Measurements from ENCODE around the gene CXCL11. TPM values are rescaled to one million over a fixed set of nuclear protein-coding genes. Genes with fewer than 3 reads are reported as not detected.

CXCL11 gene
- total RNA-seq, 1 experiment from 2014 or later = 0.30 TPM

DNA sequence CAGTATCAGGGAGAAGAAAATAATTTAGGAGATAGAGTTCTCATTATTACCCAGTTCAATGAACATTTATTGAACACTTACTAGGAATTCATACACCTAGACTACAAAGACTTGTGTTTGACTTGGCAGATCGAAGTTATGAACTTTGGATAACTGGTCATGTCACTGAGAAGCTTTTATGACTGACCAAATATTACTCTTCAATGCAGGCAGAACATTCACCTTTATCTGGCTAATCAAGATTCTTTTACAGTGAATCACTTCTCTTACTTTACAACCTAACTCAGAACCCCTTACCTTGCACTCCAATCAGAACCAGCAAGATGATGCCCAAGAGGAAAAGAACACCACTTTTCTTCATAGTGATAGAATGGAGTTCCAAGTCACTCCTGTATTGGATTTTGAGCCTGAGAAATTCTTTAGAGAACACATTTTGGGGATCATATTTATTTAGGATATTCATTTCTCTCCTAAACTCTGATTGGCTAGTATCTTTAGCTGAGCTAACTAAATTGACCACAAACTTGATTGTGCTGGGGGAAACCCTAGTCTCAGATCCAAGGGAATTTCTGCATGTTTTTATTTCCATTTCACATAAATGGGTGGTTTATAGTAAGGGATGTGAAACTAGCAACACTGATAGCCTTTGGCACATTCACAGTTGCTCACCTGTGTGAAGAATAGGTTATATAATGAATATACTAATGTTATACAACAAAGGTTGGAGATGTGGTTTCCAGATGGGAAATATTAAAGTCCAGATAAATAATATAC lies 28.6 kb downstream of the CXCL11 start, which contains the start of gene CXCL9:
Gene CXCL9 (minus strand): TSS at position 421 of the 774 bp plus-strand sequence. CDS start 60 bp downstream, at position 361.
- TF ChIP-seq EZH2 (IDR thresholded peaks at IDR 0.05; ENCODE audit: borderline replicate concordance, low read depth, low read length, poor library complexity, severe bottlenecking) = no peak
- TF ChIP-seq, protein P1, sequence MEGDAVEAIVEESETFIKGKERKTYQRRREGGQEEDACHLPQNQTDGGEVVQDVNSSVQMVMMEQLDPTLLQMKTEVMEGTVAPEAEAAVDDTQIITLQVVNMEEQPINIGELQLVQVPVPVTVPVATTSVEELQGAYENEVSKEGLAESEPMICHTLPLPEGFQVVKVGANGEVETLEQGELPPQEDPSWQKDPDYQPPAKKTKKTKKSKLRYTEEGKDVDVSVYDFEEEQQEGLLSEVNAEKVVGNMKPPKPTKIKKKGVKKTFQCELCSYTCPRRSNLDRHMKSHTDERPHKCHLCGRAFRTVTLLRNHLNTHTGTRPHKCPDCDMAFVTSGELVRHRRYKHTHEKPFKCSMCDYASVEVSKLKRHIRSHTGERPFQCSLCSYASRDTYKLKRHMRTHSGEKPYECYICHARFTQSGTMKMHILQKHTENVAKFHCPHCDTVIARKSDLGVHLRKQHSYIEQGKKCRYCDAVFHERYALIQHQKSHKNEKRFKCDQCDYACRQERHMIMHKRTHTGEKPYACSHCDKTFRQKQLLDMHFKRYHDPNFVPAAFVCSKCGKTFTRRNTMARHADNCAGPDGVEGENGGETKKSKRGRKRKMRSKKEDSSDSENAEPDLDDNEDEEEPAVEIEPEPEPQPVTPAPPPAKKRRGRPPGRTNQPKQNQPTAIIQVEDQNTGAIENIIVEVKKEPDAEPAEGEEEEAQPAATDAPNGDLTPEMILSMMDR (conservative IDR thresholded peaks at IDR 0.05; ENCODE audit: low read depth, low read length) = no peak
- intact Hi-C loops (cut with micrococcal nuclease; ENCODE audit: unreplicated experiment) = no loop called here

DNA sequence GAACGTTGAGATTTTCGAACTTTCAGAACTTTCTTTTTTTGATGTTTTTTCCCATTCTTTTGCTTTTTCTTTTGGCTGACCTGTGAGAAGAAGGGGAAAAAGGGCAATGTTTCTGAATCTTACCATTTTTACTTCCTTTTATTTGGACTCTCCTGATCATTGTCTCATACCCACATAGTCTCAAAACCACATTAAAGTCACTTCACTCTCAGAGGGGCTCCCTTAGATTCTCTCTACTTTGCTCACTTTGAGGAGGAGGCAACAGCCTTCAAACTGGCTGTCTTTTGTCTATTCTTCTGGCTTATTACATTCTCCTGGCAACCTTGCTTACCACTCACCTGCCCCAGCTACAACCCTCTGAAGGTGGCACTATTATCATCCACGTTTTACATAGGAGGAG lies 32.2 kb downstream of the CXCL11 start:
- no peak for DNase-seq (ENCODE audit: low spot score)
- ChIA-PET POLR2A (ENCODE audit: low non-redundant PET) (no interaction called here), CTCF (no interaction called here)
- intact Hi-C loops (cut with micrococcal nuclease; ENCODE audit: unreplicated experiment) = loop anchor here (2.0 kb wide), 1 partner anchor 63 kb away; no protein-coding TSS in a partner anchor
- H3K4me1 ChIP-seq (ENCODE audit: insufficient read depth, low read length, poor library complexity, severe bottlenecking) = no peaks in the 10 kb centered on the region
- no peaks in the 10 kb centered on the region for H3K9me3 ChIP-seq (ENCODE audit: low read depth, low read length, poor library complexity, severe bottlenecking)
- BruUV-seq (replicated peaks) = no TSS peak
- H3K27ac ChIP-seq (ENCODE audit: low read depth, low read length, poor library complexity, severe bottlenecking) = no peak overlapping the region
- H3K36me3 ChIP-seq (ENCODE audit: insufficient read depth, low read length, poor library complexity, severe bottlenecking) = no peaks in the 10 kb centered on the region
- H3K4me3 ChIP-seq (ENCODE audit: low read depth, low read length, poor library complexity, severe bottlenecking) = no peak overlapping the region
- no peaks in the 10 kb centered on the region for H3K27me3 ChIP-seq (replicated peaks; ENCODE audit: insufficient read depth, low read depth, low read length, poor library complexity)
- TF ChIP-seq EZH2 (IDR thresholded peaks at IDR 0.05; ENCODE audit: borderline replicate concordance, low read depth, low read length, poor library complexity, severe bottlenecking) = no peak

More for the DNA sequence above, 28.6 kb downstream of the CXCL11 start, which contains the start of gene CXCL9:
- ChIA-PET POLR2A (ENCODE audit: low non-redundant PET) (no interaction called here), CTCF (no interaction called here)
- no peaks in the 10 kb centered on the region for H3K9me3 ChIP-seq (ENCODE audit: low read depth, low read length, poor library complexity, severe bottlenecking)
- BruUV-seq (replicated peaks) = no TSS peak
- no peak within 1 kb of the TSS for H3K27ac ChIP-seq (ENCODE audit: low read depth, low read length, poor library complexity, severe bottlenecking)
- peaks cover 10% of the 10 kb centered on the region for H3K4me1 ChIP-seq (ENCODE audit: insufficient read depth, low read length, poor library complexity, severe bottlenecking)
- H3K27me3 ChIP-seq (replicated peaks; ENCODE audit: insufficient read depth, low read depth, low read length, poor library complexity) = no peaks in the 10 kb centered on the region
- no peak within 1 kb of the TSS for H3K4me3 ChIP-seq (ENCODE audit: low read depth, low read length, poor library complexity, severe bottlenecking)
- DNase-seq (ENCODE audit: low spot score) = no peak
- H3K36me3 ChIP-seq (ENCODE audit: insufficient read depth, low read length, poor library complexity, severe bottlenecking) = no peaks in the 10 kb centered on the region

DNA sequence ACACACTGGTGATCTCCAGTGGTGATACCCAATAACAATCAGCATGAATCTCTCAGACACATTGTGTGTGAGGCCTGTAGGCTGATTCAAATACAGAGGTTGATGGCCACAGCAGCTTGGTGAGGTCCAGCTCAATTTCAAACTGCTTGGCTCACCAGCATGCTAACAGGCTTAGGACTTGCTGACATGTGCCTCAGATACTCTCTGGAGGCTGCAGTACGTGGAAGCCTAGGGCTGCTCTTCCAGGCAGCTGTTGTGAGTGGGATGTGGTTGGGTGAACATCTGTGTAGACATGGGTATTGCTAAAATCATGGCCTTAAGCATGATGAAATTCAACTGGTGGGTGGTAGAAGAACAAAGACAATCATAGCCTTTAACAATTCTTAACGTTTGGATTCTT lies 32.8 kb downstream of the CXCL11 start:
- H3K27ac ChIP-seq (ENCODE audit: low read depth, low read length, poor library complexity, severe bottlenecking) = no peak overlapping the region
- DNase-seq (ENCODE audit: low spot score) = no peak
- BruUV-seq (replicated peaks) = no TSS peak
- intact Hi-C loops (cut with micrococcal nuclease; ENCODE audit: unreplicated experiment) = loop anchor here (2.0 kb wide), 1 partner anchor 64 kb away; no protein-coding TSS in a partner anchor
- ChIA-PET POLR2A (ENCODE audit: low non-redundant PET) (no interaction called here), CTCF (no interaction called here)
- no peak overlapping the region for H3K4me3 ChIP-seq (ENCODE audit: low read depth, low read length, poor library complexity, severe bottlenecking)
- TF ChIP-seq, protein P1 (conservative IDR thresholded peaks at IDR 0.05; ENCODE audit: low read depth, low read length) = no peak
- no peak for TF ChIP-seq EZH2 (IDR thresholded peaks at IDR 0.05; ENCODE audit: borderline replicate concordance, low read depth, low read length, poor library complexity, severe bottlenecking)
- H3K27me3 ChIP-seq (replicated peaks; ENCODE audit: insufficient read depth, low read depth, low read length, poor library complexity) = no peaks in the 10 kb centered on the region
- no peaks in the 10 kb centered on the region for H3K36me3 ChIP-seq (ENCODE audit: insufficient read depth, low read length, poor library complexity, severe bottlenecking)
- no peaks in the 10 kb centered on the region for H3K9me3 ChIP-seq (ENCODE audit: low read depth, low read length, poor library complexity, severe bottlenecking)
- no peaks in the 10 kb centered on the region for H3K4me1 ChIP-seq (ENCODE audit: insufficient read depth, low read length, poor library complexity, severe bottlenecking)
